GM21576 (cell line): Measurements from ENCODE around the gene TGFBI.

Experiments
- ATAC-seq: cut with Tn5 transposase; IDR thresholded peaks from one replicate; pipeline ENCODE4 v1.9.1; 2021; ENCODE audit warnings: mild to moderate bottlenecking, moderate library complexity; ENCODE audit not compliant: unreplicated experiment

The TGFBI gene

DNA sequence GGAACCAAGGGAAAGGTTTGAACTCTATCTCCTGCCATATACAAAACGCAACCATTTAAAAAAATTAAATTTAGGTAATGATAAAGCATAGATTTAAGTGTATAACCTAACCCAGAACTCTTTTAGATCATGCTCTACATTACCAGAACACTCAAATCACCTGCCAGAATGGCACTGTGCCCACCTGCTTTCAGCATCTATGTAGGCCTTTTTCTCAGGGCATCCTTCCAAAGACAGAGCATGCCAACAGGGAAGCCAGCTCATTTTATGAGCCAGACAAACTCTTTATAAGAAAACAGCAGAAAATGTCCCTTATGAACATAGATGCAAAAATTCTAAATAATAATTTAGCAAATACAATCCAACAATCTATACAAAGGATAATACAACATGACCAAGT, 55.9 kb downstream of the TGFBI start:
- ATAC-seq, result no peak

DNA sequence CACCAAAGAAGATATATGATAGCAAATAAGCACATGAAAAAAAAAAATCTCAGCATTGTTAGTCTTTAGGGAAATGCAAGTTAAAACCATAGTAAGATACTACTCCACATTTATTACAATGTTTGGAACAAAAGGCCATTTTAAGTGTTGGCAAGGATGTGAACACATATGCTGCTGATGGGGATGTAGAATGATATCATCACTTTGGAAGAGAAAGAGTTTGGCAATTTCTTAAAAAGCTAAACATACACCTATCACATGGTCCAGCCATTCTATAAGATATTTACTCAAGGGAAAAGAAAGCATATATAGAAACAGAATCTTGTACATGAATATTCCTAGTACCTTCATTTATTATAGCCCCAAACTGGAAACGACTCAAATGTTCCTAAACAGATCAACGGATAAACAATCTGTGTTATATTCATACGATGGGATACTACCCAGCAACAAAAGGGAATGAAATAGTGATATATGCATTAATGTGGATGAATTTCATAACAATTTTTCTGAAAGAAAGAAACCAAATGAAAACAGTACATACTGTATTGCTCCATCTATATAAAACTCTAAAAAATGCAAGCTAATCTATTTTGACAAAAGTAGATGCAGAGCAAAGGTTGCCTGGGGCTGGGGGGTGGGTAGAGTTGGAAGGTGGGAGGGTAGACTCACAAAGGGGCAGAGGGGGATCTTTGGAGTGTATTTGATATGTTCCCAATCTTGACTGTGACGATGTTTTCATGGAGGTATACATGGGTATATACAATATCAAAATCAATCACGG, 58.2 kb downstream of the TGFBI start:
- ATAC-seq, result no peak

- ATAC-seq, result no peak
These were observed 59.4 kb downstream of the TGFBI start for GRCh38 chr5:136087961-136088871.

- no peak for ATAC-seq
These were observed 61.0 kb downstream of the TGFBI start for GRCh38 chr5:136089791-136090190.

DNA sequence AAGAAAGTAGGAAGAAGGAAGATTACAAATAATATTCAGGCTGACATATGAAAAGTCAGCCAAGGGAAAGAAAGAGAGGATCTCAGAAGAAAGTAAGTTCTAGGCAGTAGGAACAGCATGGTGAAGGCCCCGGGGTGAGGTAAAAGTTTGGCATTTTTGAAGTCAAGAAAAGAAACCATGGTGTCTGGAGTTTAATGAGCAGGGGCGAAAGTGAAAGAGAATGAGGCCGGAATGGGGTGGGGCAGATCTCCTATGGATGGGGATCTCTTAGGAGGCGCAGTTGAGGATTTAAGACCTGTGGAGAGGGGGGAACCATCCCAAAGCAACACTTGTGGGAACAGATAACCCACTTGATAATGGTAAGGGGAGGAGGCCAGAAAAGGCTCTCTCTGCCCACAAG, 61.5 kb downstream of the TGFBI start:
- no peak for ATAC-seq

DNA sequence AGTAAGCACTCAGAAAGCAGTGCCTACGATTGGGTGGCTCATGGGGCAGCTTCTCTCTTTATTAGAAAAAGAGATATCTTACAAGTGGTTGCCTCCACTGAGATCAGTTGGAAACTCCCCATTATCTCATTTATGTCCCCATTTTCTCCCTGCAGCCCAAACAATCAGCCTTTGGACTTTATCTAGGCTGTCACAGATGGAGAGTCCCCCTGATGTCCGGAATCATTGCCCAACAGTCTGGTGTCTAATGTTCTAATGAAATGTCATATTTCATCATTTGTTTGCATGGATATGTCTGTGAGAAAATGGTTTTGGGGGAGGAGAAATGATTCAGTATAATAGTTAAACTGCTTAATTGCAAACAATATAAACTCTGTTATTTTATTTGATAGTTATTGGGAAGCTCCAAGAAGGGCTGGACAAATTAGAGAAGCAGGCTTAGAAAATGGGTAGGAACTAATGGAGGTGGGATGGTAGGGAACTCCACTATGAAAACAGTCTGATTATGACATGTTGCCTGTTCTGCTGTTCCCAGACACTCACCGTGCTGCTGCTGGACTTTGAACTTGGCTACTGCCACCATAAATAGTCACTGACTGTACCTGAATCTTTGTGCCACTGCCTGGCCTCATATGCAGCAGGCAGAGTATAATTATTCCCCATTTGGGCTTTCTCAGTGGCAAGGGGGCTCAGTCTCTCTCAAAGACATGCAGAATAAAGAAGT, 65.6 kb downstream of the TGFBI start:
- ATAC-seq, result no peak

DNA sequence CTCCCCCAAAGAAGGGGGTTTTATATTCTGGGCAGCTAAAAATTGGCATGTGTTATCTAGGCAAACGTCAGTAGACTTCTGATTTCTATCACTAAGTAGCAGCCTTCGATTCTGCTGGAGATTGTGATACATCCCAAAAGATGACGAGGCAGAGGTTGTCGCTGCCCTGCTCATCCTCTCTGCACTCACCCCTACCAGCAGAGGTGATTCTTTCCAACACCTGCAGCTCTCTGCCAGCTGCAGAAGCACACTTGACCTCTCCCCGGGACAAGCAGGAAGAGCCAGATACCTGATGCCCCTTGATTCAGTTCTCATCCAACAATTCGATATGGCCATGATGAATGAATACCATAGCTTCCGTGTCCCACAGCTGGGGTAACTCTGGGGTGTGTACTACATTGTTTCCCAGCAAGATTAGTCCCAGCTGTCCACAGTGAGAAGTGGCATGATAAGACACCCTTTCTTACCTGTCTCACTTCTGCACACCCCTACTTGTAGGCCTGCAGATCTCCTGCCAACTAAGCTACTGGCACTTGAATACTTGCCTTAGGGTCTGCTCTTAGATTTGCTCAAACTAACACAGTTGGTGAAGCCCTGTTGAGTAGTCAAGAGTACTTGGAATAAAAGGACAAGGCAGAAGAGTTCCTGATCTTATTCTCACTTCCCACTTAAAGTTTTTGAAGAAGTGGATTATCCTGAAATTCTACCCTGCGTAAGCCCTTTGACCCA, 66.3 kb downstream of the TGFBI start:
- no peak for ATAC-seq

DNA sequence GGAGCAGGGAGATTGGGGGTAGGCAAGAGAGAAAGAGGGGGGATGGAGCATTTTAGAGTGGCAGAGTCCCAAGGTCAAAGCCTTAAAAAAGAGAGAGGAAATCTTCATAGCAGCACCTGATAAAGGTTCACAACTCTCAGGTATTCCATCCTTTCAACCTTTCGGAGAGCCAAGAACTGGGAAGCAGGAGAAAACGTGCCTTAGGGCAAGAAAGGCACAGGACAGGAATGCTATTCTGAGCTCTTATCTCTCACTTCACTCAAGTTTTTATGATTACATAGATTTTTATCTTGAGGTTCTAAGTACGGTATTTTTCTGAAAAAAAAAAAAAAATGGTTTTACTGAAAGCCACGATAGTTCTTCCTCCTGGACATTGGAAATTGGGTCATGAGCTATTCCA, 69.4 kb downstream of the TGFBI start:
- no peak for ATAC-seq

GRCh38 chr5:136099870-136100269, 71.1 kb downstream of the TGFBI start:
- no peak for ATAC-seq

GRCh38 chr5:136101884-136102283, 73.1 kb downstream of the TGFBI start:
- no peak for ATAC-seq

DNA sequence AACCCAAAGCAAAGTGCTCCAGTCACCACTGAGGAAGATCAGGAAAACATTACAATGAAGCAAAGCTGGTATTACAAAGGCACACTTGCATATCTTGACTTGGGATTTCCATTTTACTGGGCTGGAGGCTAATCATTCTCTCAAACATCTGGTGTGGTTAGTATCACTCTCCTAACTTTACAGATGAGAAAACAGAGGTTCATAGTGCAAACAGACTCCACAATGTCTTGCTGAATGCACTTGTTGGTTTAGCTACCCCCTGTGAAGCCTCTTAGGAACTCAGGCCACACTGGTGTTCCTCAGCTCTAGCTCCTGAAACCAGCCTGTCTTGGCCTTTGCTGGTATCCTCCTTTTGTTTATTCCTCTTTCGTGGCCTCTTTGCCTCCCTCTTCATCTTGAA, 74.3 kb downstream of the TGFBI start:
- no peak for ATAC-seq

DNA sequence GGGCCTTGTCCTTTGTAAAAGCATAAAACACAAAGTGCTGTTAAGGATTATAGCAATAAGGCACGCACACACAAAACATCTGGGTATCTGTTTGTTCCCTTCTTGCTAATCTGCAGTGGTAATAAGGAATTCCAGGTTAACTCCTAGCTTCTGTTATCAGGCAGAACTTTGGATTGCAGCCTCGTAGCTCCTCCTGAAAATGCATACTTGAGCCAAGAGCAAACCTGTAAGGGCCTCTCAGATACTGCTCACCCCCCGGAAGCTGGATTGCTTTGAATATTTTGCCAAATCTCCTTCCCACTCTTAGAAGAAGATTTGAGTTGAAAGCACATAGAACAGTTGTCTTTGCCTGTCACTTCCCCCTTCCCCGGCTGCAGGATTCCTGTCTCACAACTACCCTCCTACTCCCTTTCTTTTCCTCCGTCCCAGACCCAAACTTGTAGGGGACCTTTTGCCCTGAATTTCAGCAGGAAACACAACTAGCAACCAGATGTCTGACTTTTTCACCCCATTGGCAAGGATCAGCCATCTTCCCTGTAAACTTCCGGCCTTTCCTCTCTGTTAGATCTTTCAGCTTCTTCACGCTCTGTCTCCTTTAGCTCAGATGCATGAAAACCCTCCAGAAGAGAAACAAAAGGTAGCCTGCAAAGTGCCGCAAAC, 75.6 kb downstream of the TGFBI start:
- ATAC-seq, result no peak

DNA sequence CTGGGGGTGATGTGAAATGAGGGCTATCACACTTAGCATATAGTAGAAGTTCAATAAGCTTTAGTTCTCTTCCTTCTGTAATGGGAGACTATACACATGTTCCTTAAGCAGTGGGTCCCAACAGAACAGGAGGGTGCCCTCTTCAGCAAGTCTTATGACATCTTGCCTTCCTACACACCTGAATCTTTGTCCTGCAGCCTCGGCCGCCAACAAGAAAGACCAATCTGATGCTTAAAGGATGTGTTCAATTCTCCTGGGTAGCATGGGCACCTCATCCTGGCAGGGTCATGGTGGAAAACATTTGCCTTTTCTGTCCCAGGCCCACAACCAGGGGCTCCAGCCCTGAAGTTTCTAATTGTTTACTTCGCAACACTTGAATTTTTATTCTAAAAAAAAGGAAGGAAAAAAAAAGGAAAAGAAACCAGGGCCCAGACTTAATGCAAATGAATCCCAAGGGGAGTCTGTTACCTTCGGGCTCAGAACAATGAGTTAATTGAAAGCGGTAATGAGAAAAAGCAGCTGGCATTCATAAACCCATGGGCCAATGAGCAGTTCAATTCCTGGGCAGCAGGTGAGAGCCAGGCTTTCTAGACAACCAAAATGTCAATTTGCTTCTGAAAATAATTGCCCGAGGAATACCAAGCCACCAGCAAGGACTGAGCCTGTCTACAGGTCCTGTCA, 77.7 kb downstream of the TGFBI start:
- ATAC-seq, result no peak

- no peak for ATAC-seq
These were observed 79.4 kb downstream of the TGFBI start for GRCh38 chr5:136108180-136108611.

GRCh38 chr5:136108766-136109165, 80.0 kb downstream of the TGFBI start:
- no peak for ATAC-seq

- ATAC-seq, result no peak
These were observed 80.8 kb downstream of the TGFBI start for GRCh38 chr5:136109453-136110135.
